ENCODE measurements around the gene SON. TPM values are rescaled to one million over a fixed set of nuclear protein-coding genes. Genes with fewer than 3 reads are reported as not detected.
A peak's percentile ranks its signal among the peaks of the same experiment; 100 is the strongest.
"Not testable (repeated sequence)": the region's sequence is repeated elsewhere in the genome, so short reads cannot be mapped to it uniquely, and the experiment has no call there.

Gene SON, protein sequence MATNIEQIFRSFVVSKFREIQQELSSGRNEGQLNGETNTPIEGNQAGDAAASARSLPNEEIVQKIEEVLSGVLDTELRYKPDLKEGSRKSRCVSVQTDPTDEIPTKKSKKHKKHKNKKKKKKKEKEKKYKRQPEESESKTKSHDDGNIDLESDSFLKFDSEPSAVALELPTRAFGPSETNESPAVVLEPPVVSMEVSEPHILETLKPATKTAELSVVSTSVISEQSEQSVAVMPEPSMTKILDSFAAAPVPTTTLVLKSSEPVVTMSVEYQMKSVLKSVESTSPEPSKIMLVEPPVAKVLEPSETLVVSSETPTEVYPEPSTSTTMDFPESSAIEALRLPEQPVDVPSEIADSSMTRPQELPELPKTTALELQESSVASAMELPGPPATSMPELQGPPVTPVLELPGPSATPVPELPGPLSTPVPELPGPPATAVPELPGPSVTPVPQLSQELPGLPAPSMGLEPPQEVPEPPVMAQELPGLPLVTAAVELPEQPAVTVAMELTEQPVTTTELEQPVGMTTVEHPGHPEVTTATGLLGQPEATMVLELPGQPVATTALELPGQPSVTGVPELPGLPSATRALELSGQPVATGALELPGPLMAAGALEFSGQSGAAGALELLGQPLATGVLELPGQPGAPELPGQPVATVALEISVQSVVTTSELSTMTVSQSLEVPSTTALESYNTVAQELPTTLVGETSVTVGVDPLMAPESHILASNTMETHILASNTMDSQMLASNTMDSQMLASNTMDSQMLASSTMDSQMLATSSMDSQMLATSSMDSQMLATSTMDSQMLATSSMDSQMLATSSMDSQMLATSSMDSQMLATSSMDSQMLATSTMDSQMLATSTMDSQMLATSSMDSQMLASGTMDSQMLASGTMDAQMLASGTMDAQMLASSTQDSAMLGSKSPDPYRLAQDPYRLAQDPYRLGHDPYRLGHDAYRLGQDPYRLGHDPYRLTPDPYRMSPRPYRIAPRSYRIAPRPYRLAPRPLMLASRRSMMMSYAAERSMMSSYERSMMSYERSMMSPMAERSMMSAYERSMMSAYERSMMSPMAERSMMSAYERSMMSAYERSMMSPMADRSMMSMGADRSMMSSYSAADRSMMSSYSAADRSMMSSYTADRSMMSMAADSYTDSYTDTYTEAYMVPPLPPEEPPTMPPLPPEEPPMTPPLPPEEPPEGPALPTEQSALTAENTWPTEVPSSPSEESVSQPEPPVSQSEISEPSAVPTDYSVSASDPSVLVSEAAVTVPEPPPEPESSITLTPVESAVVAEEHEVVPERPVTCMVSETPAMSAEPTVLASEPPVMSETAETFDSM (N-terminal part only)
- 88.7 and 93.5 TPM in 2 replicates for total RNA-seq (2012; rRNA removed)

DNA sequence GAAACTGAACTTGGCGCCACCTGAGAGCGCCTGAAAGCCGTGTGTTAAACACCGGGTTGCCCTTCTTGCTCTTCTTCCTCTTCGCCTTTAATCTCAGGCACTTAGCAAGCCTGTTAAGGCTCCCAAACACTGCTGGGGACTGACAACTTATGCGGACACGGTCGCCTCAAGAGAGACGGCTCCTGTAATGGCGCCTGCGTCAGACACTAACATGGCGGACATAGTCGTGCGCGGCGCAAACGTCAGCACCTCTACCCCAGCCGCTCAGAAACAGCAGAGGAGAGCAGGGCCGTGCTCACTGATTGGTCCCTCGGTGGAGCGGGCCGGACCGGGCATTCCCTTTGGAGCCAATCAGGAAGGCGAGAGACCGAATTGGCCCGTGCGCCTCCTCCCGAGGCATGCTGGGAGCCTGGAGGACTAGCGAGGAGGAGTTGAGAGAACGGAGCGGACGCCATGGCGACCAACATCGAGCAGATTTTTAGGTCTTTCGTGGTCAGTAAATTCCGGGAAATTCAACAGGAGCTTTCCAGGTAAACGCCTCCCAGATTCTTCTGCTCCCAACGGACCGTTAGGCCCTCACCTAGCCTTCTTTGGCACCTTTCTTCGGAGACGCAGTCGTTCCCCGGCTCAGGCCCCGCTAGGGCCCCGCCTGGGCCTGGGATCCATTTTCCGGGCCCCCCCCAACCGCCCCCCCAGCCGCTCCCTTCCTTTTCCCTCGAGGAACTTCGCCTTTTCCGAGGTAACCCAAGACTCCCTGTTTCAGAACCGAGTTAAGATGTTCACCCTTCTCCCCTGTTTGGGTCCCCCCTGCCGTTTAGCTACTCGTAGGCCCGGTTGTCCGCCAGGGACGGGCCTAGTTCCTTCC, at the start of gene SON:
SON (plus strand) TSS at position 399 of the 865 bp plus-strand sequence; CDS start at position 454, 55 bp downstream.
- H3K27me3 ChIP-seq (ENCODE audit: control insufficient read depth, insufficient read depth, low read length) = no peaks in the 10 kb centered on the region
- H3K4me3 ChIP-seq (ENCODE audit: low read length) = peak within 1 kb of the TSS; percentile 81
- H3K36me3 ChIP-seq (ENCODE audit: insufficient read depth, low read length) = peaks cover 16% of the 10 kb centered on the region
- peak within 1 kb of the TSS; percentile 98 for H3K9ac ChIP-seq (ENCODE audit: low read depth, low read length)
- H3K9me3 ChIP-seq (replicated peaks; ENCODE audit: low read length) = no peaks in the 10 kb centered on the region
- H3K4me1 ChIP-seq (ENCODE audit: control insufficient read depth, insufficient read depth, low read length) = peaks cover 24% of the 10 kb centered on the region
- H3K4me2 ChIP-seq (ENCODE audit: low read length) = peak within 1 kb of the TSS; percentile 89

DNA sequence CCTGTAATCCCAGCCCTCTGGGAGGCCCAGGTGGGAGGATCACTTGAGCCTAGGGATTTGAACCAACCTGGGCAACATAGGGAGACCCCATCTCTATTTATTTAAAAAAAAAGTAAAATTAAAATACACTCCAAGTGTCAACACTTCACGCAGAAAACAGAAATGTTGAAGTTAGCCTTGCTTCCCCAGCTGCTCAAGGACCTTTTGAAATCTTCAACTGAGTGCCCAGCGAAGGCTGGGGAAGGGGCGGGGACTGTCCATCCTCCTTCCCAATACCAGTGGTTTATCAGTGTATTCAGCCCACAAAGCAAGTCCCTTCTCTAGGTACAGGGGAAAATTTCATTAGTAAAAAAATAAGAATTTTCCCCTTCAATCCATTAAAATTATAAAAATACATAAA, 49.1 kb upstream of the SON start:
- no peaks in the 10 kb centered on the region for H3K9me3 ChIP-seq (replicated peaks; ENCODE audit: low read length)
- no peak overlapping the region for H3K4me2 ChIP-seq (ENCODE audit: low read length)

DNA sequence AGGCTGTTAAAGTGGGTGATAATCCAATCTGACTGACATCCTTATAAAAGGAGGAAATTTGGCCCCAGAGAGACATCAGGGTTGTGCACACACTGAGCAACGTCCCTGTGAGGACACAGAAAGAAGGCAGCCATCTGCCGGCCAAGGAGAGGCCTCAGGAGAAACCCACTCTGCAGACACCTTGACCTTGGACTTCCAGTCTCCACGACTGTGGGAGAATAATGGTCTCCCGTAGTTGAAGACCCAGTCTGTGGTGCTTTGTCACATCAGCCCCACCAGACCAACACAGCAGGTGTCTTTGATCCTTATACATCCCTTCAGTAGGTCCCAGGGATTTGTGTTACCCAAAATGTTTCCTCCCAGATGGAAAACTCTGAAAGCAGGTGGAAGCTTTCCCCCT, 47.1 kb upstream of the SON start:
- Histone ChIP-seq H3K27me3 (ENCODE audit: control insufficient read depth, insufficient read depth, low read length) (peaks cover 5% of the 10 kb centered on the region), H3K4me1 (ENCODE audit: control insufficient read depth, insufficient read depth, low read length) (peaks cover 4% of the 10 kb centered on the region), H3K36me3 (ENCODE audit: insufficient read depth, low read length) (no peaks in the 10 kb centered on the region), H3K4me2 (ENCODE audit: low read length) (no peak overlapping the region), H3K9me3 (replicated peaks; ENCODE audit: low read length) (no peaks in the 10 kb centered on the region), H3K4me3 (ENCODE audit: low read length) (no peak overlapping the region), H3K9ac (ENCODE audit: low read depth, low read length) (no peak overlapping the region)

More for the DNA sequence above, 49.1 kb upstream of the SON start:
- H3K4me3 ChIP-seq (ENCODE audit: low read length) = no peak overlapping the region
- H3K27me3 ChIP-seq (ENCODE audit: control insufficient read depth, insufficient read depth, low read length) = peaks cover 5% of the 10 kb centered on the region
- peaks cover 6% of the 10 kb centered on the region for H3K4me1 ChIP-seq (ENCODE audit: control insufficient read depth, insufficient read depth, low read length)
- H3K36me3 ChIP-seq (ENCODE audit: insufficient read depth, low read length) = no peaks in the 10 kb centered on the region
- H3K9ac ChIP-seq (ENCODE audit: low read depth, low read length) = no peak overlapping the region

DNA sequence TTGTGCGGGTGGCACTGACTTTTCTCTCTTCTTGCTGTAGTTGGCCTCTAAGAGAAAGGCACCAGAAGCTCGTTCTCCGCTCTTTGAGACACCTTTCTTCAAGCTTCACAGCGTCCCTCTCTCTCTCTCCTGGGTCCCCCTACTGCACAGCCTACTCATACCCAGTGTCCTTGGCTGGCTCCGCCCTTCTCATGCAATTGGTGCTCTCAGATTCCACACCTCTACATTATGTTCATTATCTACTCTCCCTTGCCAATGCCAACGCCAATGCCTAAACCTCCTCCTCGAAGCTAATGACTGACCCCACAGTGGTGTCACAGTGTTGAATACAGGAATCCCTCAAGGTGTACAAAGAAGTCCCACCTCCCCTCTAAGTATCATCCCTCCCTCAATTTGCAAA, 46.5 kb upstream of the SON start:
- Histone ChIP-seq H3K9ac (ENCODE audit: low read depth, low read length) (no peak overlapping the region), H3K4me2 (ENCODE audit: low read length) (no peak overlapping the region)

DNA sequence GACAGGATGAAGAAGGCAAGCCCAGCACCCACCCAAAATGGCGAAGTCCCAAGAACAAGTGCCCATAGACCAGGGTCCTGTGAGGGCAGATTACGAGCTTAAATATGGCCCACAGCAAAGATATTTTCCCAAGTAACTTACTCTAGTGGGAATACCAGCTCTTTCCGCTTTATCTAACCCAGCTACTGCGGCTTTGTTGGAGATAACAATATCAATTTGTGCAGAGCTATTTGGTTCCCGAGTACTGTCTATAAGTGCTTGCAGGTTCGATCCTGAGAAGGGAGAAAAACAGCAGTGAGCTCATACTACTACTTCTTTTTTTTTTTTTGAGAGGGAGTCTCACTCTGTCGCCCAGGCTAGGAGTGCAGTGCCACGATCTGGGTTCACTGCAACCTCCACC, 37.0 kb upstream of the SON start:
- peaks cover 23% of the 10 kb centered on the region for H3K36me3 ChIP-seq (ENCODE audit: insufficient read depth, low read length)

More for the DNA sequence above, 46.5 kb upstream of the SON start:
- Histone ChIP-seq H3K27me3 (ENCODE audit: control insufficient read depth, insufficient read depth, low read length) (peaks cover 5% of the 10 kb centered on the region), H3K4me3 (ENCODE audit: low read length) (no peak overlapping the region), H3K36me3 (ENCODE audit: insufficient read depth, low read length) (no peaks in the 10 kb centered on the region), H3K9me3 (replicated peaks; ENCODE audit: low read length) (no peaks in the 10 kb centered on the region), H3K4me1 (ENCODE audit: control insufficient read depth, insufficient read depth, low read length) (peaks cover 2% of the 10 kb centered on the region)

DNA sequence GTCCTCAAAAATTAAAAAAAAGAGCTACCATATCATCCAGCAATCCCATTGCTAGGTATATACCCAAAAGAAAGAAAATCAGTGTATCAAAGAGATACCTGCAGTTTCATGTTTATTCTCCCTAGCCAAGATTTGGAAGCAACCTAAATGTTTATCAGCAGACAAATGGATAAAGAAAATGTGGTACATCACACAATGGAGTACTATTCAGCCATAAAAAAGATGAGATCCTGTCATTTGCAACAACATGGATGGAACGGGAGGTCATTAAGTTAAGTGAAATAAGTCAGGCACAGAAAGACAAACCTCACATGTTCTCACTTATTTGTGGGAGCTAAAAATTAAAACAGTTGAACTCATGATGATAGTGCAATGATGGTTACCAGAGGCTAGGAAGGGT, 35.8 kb upstream of the SON start:
- not testable (repeated sequence) for H3K27me3 ChIP-seq (ENCODE audit: control insufficient read depth, insufficient read depth, low read length); H3K4me2 ChIP-seq (ENCODE audit: low read length); H3K4me3 ChIP-seq (ENCODE audit: low read length); H3K9ac ChIP-seq (ENCODE audit: low read depth, low read length); H3K4me1 ChIP-seq (ENCODE audit: control insufficient read depth, insufficient read depth, low read length); H3K9me3 ChIP-seq (replicated peaks; ENCODE audit: low read length)
- H3K36me3 ChIP-seq (ENCODE audit: insufficient read depth, low read length) = peaks cover 31% of the 10 kb centered on the region

More for the DNA sequence above, 37.0 kb upstream of the SON start:
- Histone ChIP-seq H3K9ac (ENCODE audit: low read depth, low read length) (no peak overlapping the region), H3K4me3 (ENCODE audit: low read length) (no peak overlapping the region), H3K4me2 (ENCODE audit: low read length) (no peak overlapping the region), H3K9me3 (replicated peaks; ENCODE audit: low read length) (no peaks in the 10 kb centered on the region), H3K4me1 (ENCODE audit: control insufficient read depth, insufficient read depth, low read length) (no peaks in the 10 kb centered on the region), H3K27me3 (ENCODE audit: control insufficient read depth, insufficient read depth, low read length) (no peaks in the 10 kb centered on the region)

DNA sequence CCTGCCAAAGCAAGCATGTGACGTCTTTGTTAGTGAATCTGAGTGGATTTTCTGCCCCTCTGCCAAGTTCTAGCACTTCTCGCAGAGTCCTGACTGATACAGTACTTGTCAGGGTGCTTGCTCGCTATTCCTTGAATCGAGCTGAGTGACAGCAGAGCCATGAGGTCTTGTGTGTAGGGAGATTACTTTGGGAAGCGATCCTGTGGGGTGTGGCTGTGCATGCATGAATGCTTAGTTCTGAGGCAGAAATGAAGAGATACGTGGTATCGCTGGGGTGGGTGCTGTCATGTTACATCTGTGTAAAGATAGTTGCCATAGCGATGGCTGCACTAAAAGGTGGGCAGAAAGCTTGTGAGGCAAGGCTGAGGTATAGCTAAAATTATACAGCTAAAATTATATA, 32.0 kb upstream of the SON start:
- peaks cover 44% of the 10 kb centered on the region for H3K36me3 ChIP-seq (ENCODE audit: insufficient read depth, low read length)
- no peaks in the 10 kb centered on the region for H3K27me3 ChIP-seq (ENCODE audit: control insufficient read depth, insufficient read depth, low read length)
- no peaks in the 10 kb centered on the region for H3K4me1 ChIP-seq (ENCODE audit: control insufficient read depth, insufficient read depth, low read length)
- no peak overlapping the region for H3K9ac ChIP-seq (ENCODE audit: low read depth, low read length)
- H3K9me3 ChIP-seq (replicated peaks; ENCODE audit: low read length) = no peaks in the 10 kb centered on the region
- no peak overlapping the region for H3K4me3 ChIP-seq (ENCODE audit: low read length)
- H3K4me2 ChIP-seq (ENCODE audit: low read length) = no peak overlapping the region

DNA sequence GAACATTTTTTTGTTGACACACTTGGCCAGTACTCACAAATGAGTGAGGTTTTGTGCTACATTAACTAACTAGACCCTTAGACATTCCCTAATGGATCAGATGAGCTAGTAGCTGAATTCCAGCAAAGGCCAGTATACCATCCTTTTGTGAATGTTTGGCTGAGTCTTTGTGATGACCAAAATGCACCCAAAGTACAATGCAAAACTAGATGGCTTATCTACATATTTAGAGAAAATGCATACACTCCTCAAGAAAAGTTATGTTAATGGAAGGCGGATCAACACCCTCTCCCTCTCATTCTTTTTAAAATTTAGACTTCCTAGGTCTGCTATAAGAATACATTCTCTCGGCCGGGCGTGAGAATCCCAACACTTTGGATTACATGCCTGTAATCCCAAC, 31.2 kb upstream of the SON start:
- no peaks in the 10 kb centered on the region for H3K27me3 ChIP-seq (ENCODE audit: control insufficient read depth, insufficient read depth, low read length)
- peaks cover 50% of the 10 kb centered on the region for H3K36me3 ChIP-seq (ENCODE audit: insufficient read depth, low read length)
- H3K9ac ChIP-seq (ENCODE audit: low read depth, low read length) = no peak overlapping the region
- no peaks in the 10 kb centered on the region for H3K9me3 ChIP-seq (replicated peaks; ENCODE audit: low read length)
- no peak overlapping the region for H3K4me2 ChIP-seq (ENCODE audit: low read length)
- no peak overlapping the region for H3K4me3 ChIP-seq (ENCODE audit: low read length)
- H3K4me1 ChIP-seq (ENCODE audit: control insufficient read depth, insufficient read depth, low read length) = no peaks in the 10 kb centered on the region

DNA sequence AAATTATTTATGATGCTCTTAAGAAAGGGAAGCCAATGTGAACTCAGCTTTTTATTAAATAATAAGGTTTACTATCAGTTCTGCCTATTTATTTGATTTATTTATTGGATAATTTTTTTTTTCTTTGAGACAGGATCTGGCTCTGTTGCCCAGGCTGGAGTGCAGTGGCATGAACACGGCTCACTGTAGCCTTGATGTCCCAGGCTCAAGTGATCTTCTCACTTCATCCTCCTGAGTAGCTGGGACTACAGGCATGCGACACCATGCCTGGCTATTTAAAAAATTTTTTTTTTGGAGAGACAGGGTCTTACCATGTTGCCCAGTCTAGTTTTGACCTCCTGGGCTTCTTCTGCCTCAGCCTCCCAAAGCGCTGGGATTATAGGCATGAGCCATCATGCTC, 30.4 kb upstream of the SON start:
- Histone ChIP-seq H3K4me2 (ENCODE audit: low read length) (no peak overlapping the region), H3K4me3 (ENCODE audit: low read length) (no peak overlapping the region), H3K9ac (ENCODE audit: low read depth, low read length) (no peak overlapping the region), H3K36me3 (ENCODE audit: insufficient read depth, low read length) (peaks cover 56% of the 10 kb centered on the region), H3K27me3 (ENCODE audit: control insufficient read depth, insufficient read depth, low read length) (no peaks in the 10 kb centered on the region), H3K9me3 (replicated peaks; ENCODE audit: low read length) (no peaks in the 10 kb centered on the region), H3K4me1 (ENCODE audit: control insufficient read depth, insufficient read depth, low read length) (no peaks in the 10 kb centered on the region)

DNA sequence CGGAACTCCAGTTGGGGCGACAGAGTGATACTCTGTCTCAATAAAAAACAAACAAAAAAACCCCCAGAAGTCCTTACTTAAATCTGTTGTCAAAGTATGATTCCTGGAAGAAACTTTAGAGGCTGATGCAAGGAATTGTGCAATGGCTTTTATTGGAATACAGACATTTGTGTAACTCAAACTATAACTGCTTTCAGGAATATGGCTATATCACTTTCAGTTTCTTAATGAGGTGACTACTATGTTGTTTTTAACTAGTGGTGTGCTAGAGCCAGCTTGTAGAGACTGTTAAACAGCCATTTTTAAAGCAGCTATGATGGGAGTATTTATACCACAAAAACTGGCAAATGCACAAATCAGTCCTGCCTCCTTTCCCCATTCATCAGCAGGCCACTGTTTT, 28.6 kb upstream of the SON start:
- Histone ChIP-seq H3K4me3 (ENCODE audit: low read length) (no peak overlapping the region), H3K36me3 (ENCODE audit: insufficient read depth, low read length) (peaks cover 63% of the 10 kb centered on the region), H3K4me1 (ENCODE audit: control insufficient read depth, insufficient read depth, low read length) (no peaks in the 10 kb centered on the region), H3K9me3 (replicated peaks; ENCODE audit: low read length) (no peaks in the 10 kb centered on the region), H3K9ac (ENCODE audit: low read depth, low read length) (no peak overlapping the region), H3K4me2 (ENCODE audit: low read length) (no peak overlapping the region), H3K27me3 (ENCODE audit: control insufficient read depth, insufficient read depth, low read length) (no peaks in the 10 kb centered on the region)

Data from skeletal muscle satellite cell (primary cell).